DLD1 (cell line): Measurements from ENCODE around the gene NRIP3.
"Not testable (repeated sequence)": the region's sequence is repeated elsewhere in the genome, so short reads cannot be mapped to it uniquely, and the experiment has no call there.

Experiments
- in situ Hi-C: cut with HindIII; loops from 2 replicates; pipeline ENCODE4 v1.10.0; 2017; ENCODE audit warnings: low sequenced_read_pairs

NRIP3 gene

GRCh38 chr11:9016916-9017642 is 13.3 kb upstream of the NRIP3 start:
- in situ Hi-C loops, result no loop called here

DNA sequence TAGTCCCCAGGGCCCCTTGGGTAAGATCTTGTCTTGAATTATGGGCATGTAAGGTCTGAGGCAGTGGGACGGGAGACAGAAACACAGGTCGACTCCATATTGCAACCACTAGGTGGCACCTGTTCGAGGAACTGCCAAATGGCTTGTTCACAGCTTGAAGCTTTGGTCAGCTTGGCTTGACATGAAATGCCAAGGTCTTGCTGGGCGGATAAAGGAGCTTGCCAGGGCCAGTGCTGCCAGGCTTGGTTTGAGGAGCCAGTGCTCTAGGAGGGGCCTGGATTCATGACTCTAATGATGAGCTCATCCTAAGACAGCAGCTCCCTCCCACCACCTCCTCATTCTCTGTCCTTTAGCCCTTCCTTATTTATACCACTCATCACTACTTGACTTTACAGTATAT is 11.9 kb upstream of the NRIP3 start:
- in situ Hi-C loops, result no loop called here

- in situ Hi-C loops, result loop anchor here (5.0 kb wide), 1 partner anchor 127 kb away; no protein-coding TSS in a partner anchor
Observed at GRCh38 chr11:9014826-9015225, 11.0 kb upstream of the NRIP3 start.

- in situ Hi-C loops, result loop anchor here (5.0 kb wide), 1 partner anchor 129 kb away; no protein-coding TSS in a partner anchor
Observed at GRCh38 chr11:9013373-9013772, 9.6 kb upstream of the NRIP3 start.

GRCh38 chr11:9009538-9009937 is 5.7 kb upstream of the NRIP3 start:
- in situ Hi-C loops, result not testable (repeated sequence)

DNA sequence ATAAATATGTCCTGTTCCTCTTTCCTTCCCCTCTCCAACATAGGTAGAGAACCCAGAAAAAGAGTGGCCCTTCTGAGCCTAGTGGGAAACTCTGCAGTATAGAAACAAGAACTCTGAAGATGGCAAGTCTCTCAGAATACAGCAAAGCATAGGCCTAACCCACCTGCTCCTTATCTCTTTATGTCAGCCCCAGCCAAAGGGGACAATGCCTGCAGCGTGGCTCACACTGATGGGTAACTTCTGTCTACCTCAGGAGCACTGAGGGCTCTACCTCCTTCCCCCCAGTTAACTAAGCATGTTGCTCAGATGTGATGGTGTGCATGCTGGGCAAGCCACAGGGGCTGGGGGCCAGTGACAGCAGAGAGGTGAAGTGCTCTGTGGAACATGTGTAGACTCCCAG is 4.9 kb upstream of the NRIP3 start:
- in situ Hi-C loops, result no loop called here

DNA sequence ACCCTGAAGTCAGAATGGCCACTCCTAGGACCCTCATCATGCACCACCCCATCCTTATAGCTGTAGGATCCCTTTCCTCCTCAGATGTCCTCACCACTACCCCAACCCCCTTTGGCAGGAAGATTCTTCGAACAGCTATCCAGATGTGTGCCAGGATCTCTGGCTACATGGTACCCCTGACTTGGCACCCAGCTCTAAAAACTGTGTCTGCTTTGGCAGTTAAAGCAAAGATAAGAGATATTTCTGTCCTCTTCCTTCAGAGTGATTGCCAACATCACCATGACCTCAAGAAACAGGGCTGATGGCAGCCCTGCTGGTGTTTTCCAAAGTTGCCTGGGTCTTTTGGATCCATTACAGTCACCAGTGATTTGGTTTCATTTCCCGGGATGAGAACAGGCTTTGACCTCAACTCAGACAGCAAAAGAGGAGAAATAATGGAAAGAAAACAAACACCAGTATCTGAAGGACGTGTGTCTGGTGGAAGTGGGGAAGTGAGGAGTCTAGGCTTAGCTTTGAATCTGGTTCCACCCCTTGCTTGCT is 4.3 kb upstream of the NRIP3 start:
- in situ Hi-C loops, result no loop called here

- in situ Hi-C loops, result no loop called here
Observed at GRCh38 chr11:9005087-9005486, 1.3 kb upstream of the NRIP3 start.

- in situ Hi-C loops, result no loop called here
Observed at GRCh38 chr11:9004183-9004926, 554 bp upstream of the NRIP3 start.

GRCh38 chr11:9002920-9003572 is 755 bp downstream of the NRIP3 start:
- in situ Hi-C loops, result no loop called here

- in situ Hi-C loops, result no loop called here
Observed at GRCh38 chr11:9001736-9002135, 2.1 kb downstream of the NRIP3 start.

- in situ Hi-C loops, result no loop called here
Observed at GRCh38 chr11:8998017-8998416, 5.8 kb downstream of the NRIP3 start.

GRCh38 chr11:8997451-8997850 is 6.3 kb downstream of the NRIP3 start:
- in situ Hi-C loops, result no loop called here

DNA sequence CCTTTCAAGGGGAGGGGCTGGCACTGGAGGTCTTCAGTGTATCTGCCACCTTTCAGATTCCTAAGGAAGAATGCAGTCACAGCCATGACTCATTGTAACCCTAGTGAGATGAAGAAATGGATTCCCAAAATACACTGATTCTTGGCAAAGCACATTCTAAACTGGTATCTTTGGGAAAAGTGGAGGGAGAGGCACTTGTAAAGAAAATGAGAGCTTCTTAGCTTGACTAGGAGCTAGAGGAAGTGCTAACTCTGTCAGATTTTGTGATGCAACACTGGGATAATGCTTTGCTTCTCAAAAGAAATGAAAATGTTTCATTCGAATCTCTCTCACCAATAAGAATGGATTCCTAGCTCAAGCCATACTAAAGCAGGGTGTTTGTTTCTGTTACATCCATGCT is 14.3 kb downstream of the NRIP3 start:
- in situ Hi-C loops, result no loop called here

DNA sequence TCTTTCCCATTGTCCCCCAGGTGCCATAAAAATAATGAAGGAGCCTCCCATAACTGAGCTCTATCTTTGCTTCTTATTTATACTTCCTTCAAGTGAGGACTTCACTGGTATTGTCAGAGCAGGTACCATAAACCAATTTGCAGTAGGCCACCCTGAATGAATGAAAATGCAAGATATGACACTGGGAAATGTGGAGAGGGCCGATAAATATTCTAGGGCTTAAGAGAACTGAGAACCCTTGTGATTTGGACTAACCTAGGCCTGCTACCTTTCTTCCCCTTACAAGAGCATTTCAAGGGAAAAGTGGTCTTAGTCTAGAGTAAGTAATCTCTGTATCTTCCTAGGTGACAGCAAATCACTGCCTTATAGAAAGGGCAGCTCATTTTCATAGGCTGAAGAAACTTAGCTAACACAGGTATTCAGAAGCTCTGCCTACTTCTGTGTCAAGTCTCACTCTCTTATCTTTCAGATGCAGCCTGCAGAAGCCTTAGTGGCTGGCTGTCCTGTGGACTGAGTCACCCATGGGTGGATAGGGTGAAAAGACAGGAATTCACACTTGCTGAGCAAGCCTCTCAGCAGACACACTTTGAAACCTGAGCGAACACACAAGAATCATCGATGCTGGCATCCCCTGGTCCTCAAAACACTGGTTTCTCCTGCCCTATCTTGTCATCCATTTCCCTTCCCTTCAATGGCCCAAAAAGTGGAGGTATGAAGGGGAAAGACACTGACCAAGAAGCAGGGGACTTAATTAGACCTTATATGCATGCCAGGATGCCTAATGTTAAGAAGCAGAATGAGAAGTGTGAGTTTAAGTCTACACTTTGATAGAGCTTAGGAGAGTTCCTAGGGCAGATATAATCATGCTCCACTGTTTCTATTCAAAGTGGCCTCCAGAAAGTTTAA is 15.2 kb downstream of the NRIP3 start:
- in situ Hi-C loops, result no loop called here

GRCh38 chr11:8987446-8987845 is 16.4 kb downstream of the NRIP3 start:
- in situ Hi-C loops, result no loop called here

DNA sequence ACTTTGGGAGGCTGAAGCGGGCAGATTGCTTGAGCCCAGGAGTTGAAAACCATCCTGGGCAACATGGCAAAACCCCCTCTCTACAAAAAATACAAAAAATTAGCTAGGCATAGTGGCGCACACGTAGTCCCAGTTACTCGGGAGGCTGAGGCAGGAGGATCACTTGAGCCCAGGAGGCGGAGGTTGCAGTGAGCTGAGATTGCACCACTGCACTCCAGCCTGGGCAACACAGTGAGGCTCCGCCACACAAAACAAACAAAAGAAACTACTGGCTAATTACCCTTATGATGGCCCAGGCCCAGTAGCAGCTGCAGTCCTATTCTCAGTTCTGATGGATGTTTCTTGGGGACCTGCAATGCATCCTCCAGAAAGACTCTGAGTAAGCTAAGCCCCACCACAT is 17.0 kb downstream of the NRIP3 start:
- in situ Hi-C loops, result not testable (repeated sequence)

DNA sequence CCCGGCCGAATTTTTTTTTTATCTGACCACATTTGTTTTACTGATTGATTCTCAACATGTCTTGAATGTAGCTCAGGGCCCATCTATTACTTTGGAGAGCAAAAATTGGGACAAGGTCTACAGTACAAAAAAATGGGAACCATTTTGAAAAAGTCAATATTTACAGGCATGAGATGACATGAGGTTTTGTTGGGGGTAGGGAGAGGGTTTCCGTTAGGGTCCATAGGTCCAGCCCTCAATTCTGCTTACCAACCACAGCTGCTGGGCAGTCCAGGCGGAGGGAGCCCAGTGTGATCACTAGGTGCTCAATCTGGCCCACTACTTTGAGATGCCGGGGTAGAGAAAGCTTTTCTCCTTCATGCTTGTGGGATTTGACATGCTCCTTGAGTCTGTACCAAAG is 18.3 kb downstream of the NRIP3 start:
- in situ Hi-C loops, result no loop called here

DNA sequence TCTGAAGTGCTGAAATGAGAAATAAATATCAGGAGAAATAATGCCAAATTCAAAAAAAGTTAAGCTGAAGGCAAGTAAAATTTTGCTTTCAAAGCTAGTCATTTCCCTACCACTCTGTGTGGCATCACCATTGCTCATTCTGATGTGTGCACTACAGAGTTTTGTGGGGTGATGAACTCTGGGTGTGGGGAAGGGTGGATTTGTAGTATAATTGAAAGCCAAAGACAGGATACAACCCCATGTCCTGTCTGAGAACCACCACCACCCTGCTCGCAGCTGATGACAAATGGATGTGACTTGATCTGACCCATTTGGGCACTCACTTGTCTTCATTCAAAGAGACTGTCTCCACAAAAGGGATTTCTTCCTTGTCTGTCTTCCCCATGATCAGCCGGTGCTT is 20.2 kb downstream of the NRIP3 start:
- in situ Hi-C loops, result no loop called here

DNA sequence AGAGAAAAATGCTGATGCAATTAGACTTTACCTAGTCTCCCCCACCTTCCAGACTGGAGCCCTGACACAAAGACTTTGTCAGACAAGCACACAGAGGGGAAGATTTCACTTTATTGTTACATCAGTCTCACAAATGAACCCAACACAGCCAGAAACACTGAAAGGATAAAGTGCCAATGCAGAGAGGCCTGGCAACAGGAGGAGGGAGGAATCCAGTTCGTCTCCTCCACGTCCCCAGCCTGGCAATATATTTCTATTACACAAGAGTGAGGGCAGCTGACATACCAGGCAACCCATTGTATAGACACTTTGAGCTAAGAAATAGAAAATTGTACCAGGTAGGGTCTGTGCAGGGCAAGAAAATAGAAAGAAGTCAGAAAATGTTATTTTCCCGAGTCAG is 23.3 kb downstream of the NRIP3 start:
- in situ Hi-C loops, result no loop called here

- in situ Hi-C loops, result not testable (repeated sequence)
Observed at GRCh38 chr11:8979365-8979764, 24.4 kb downstream of the NRIP3 start.
